ENCODE results near the gene ZNF143.
"Not testable (repeated sequence)": the region's sequence is repeated elsewhere in the genome, so short reads cannot be mapped to it uniquely, and the experiment has no call there.

Gene ZNF143

GRCh38 chr11:9498457-9499078 is 37.8 kb downstream of the ZNF143 start:
- DNase-seq = no peak

- peak; percentile 7 for DNase-seq
Observed at GRCh38 chr11:9506489-9507276, 45.9 kb downstream of the ZNF143 start.

- no peak for DNase-seq
Observed at GRCh38 chr11:9507277-9507580, 46.4 kb downstream of the ZNF143 start.

- DNase-seq = no peak
Observed at GRCh38 chr11:9509041-9509440, 48.2 kb downstream of the ZNF143 start.

- DNase-seq = no peak
Observed at GRCh38 chr11:9512370-9513019, 51.7 kb downstream of the ZNF143 start.

GRCh38 chr11:9514576-9514975 is 53.8 kb downstream of the ZNF143 start:
- not testable (repeated sequence) for DNase-seq

GRCh38 chr11:9516113-9516512 is 55.3 kb downstream of the ZNF143 start:
- no peak for DNase-seq

- no peak for DNase-seq
Observed at GRCh38 chr11:9518835-9519410, 58.1 kb downstream of the ZNF143 start.

- DNase-seq = no peak
Observed at GRCh38 chr11:9524001-9524400, 63.2 kb downstream of the ZNF143 start.

GRCh38 chr11:9525116-9525515 is 64.3 kb downstream of the ZNF143 start:
- DNase-seq = no peak

GRCh38 chr11:9527481-9528135 is 66.8 kb downstream of the ZNF143 start:
- DNase-seq = no peak

- no peak for DNase-seq
Observed at GRCh38 chr11:9528136-9528501, 67.3 kb downstream of the ZNF143 start.

- no peak for DNase-seq
Observed at GRCh38 chr11:9528573-9529333, 67.9 kb downstream of the ZNF143 start.

GRCh38 chr11:9529334-9529650 is 68.5 kb downstream of the ZNF143 start:
- DNase-seq = no peak

GRCh38 chr11:9530020-9530621 is 69.3 kb downstream of the ZNF143 start:
- no peak for DNase-seq

- no peak for DNase-seq
Observed at GRCh38 chr11:9530901-9531625, 70.3 kb downstream of the ZNF143 start.

- no peak for DNase-seq
Observed at GRCh38 chr11:9533058-9533457, 72.2 kb downstream of the ZNF143 start.

GRCh38 chr11:9533736-9534473 is 73.1 kb downstream of the ZNF143 start:
- DNase-seq = no peak

GRCh38 chr11:9535189-9535781 is 74.5 kb downstream of the ZNF143 start:
- DNase-seq = no peak

- no peak for DNase-seq
Observed at GRCh38 chr11:9538548-9538947, 77.7 kb downstream of the ZNF143 start.

- not testable (repeated sequence) for DNase-seq
Observed at GRCh38 chr11:9549216-9549615, 88.4 kb downstream of the ZNF143 start.
